ENCODE data around the gene RBSN.

GRCh38 chr3:15079091-15079490 lies 19.9 kb downstream of the RBSN start:
- TF ChIP-seq CTCF (IDR thresholded peaks at IDR 0.05) (no peak), POLR2A (IDR thresholded peaks at IDR 0.05) (no peak), EP300 (IDR thresholded peaks at IDR 0.05) (no peak), POLR2AphosphoS5 (IDR thresholded peaks at IDR 0.05) (no peak)

Data from suprapubic skin (tissue), 4 donors.